Stimulated activated CD4-positive, alpha-beta T cell treated with anti-CD3 and anti-CD28 coated beads, Interleukin-1b, Interleukin-23, amount 100 ng/mL, for 24 hours (primary cell): Measurements from ENCODE around the gene SEMA3G.

ENCODE experiments used
- DNase-seq, 4 experiments: peaks; one replicate each; pipeline ENCODE4 v3.0.0-alpha.2; 2020; ENCODE audit warnings: low read depth in 4 of 4, low spot score in 1 of 4

The SEMA3G gene

DNA sequence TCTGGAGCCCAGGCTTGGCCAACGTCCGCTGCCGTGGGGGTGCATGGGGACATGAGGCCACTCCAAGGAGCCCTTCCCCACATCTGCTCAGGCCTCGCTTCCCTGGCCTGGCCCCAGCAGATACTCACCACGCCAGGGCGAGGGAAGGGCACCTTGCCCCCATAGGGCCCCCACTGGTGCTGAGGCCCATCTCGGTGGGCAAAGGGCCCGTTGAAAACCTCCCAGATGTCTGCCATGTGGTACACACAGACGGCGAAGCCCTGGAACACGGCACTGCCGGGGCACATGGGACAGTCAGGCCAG is 4.7 kb downstream of the SEMA3G start:
- no peak for DNase-seq

DNA sequence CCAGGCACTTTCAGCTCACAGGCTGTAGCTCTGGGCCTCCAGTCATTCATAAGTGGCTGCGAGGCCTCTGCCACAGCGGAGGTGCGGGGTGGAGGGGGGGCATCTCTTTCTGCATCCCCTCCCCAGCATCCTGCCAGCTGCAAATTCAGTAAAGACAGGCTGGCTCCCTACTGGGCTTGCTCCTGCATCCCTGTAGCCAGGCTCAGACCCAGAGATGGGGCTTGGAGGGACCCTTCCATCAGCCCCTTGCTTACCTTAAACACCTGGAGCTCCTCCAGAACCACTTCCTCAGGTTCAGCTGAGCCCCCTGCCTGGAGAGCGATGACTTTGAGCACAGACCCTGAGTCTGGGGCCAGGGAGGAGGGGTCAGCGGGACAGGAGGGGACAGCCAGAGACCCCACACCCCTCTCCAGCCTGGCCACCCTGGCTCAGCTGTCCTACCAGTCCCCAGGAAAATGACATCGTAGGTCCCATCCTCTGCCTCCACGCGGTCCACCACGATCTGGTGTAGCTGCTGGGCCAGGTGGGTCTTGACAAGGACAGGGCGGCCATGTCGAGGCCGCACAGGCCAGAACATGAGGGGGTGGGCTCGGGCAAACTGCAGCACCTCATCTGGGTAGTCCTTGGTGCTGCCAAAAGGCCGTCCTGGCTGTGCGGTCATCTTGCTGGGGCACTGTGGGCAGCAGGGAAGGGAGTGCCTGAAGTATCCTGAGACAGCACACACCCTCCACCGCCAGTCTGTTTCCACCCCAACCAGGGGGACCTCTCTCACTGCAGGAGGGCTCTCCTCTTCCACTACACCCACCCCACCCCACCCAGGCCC is 5.3 kb downstream of the SEMA3G start:
- DNase-seq: no peak

DNA sequence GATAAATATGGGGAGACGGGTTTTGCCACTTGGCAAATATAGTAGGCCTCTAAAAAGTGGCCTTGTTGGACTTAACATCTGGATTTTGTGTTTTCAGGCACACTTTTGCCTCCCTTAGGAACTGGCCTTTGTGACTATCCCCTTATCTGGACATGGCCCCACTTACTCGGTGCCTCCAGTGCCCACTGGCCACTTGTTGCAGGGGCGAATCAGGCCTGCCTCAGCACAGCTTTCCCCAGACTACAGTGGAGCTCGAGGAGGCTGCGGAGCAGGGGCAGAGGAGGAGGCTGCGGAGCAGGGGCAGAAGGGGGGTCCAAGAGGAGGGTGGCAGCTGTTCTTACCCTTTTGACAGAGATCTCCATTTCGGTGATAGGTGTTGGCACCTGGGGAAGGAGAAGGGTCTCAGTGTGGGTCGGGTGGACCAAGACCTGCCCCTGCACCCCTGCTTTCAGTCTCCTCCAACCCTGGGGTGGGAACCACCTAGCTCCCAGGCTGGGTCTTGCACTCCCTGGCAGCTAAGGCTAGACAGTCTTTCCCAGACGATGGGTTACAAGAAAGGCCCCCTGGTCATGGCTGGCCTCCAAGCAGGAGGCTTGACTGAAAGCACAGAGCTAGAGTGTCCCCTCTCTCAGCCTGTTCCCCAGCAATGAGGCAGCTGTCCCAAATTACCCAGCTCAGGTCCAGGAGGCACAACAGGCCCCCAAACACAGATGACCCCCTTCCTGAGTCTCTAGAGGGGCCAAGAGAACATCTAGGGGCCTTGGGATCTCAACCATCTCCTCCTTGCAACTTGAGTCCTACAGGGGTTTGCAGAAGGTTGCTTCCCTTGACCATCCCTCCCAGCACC is 6.1 kb downstream of the SEMA3G start:
- DNase-seq: no peak

GRCh38 chr3:52438104-52438376 is 6.9 kb downstream of the SEMA3G start:
- DNase-seq: no peak

- no peak for DNase-seq
Observed at GRCh38 chr3:52437326-52438103, 7.4 kb downstream of the SEMA3G start.

- no peak for DNase-seq
Observed at GRCh38 chr3:52436500-52437149, 8.3 kb downstream of the SEMA3G start.

DNA sequence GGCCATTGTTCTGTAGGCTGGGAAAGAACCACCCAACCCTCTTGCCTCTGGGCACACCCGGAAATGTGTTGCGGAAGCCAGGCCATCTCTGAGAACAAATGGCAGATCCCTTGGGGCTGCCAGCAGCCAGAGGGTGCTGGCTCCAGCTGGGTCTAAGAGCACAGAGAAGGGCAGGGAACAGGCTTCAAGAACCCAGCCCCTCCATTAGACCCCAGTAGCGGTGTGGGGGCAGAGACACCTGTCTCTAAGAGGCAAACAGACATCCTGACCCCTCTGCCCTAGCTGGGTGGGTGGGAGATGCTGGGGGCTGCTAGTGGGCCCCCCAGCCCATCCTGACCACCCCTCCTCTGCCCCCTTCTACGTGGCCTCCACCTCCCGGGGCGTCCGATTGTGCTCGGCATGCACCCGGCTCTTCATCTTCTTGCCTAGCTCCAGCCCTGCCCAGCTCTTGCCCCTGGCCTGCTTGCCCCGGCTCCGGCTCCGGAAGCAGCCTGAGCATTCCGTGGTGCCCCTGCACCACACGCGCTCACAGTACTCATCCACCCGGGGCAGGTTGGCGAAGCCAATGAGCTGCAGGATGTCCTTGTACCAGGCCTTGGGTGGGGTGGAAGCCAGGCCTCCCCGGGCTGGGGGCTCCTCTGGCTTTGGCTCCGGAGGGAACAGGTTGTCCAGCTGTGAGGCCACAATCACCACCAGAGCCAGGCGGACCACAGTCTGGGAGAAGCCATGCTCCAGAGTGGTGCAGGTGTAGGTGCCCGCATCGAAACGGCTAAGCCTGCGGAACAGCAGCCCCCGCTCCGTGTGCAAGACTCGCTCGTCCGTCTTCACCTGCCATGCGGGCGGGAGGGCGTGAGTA is 9.4 kb downstream of the SEMA3G start:
- no peak for DNase-seq

GRCh38 chr3:52434491-52435115 is 10.3 kb downstream of the SEMA3G start:
- no peak for DNase-seq

DNA sequence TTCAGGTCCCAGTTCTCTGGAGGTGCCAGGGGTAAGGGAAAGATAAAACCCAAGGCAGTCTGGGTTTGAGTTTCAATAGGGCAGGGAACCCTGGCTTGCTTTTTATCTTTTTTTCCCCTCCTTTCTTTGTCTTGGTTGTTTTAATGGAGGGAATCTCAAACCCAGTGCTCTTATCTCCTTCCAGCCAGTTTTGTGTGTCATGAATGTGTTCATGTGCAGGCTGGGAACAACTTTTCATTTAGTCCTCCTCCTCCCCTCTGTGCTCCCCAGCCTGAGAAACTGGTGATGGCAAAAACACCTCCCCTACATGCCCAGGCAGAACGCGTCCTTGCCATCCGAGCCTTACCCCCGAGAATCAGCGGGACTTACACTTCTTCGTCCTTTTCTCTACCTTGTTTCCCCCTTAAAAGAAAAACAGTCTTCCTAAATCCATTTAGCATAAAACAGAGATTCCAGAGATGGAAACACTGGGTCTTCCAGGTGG is 10.9 kb downstream of the SEMA3G start:
- no peak for DNase-seq

DNA sequence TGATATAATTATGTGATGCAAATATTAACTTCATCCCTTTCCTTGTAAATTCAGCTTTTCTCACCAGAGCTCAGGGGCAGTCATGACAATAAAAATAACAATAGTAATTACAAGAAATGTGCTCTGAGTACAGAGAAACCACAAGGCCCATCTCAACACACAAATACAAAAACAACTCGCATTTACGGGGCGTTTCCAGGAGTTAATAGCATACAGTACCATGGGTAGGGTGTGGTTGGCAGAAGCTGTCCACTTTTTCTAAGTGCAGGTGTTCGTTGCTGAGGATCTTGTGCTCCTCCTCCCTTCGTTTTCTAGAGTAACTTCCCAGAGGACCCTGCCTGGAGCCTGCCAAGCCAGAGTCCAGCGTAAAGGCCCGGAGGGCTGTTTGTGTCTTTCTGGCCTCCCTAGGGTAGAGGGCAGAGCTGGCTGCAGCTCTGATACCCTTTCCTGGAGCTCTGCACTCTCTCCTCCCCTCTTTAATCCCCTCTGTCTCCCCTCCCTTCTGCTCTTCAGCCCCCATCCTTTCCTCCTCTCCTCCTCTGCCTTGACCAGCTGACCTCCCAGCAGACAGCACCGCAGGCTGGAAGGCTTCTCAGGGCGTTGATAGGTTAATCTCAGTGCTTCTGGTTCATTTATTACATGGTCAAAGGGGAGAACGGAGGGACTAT is 11.4 kb downstream of the SEMA3G start:
- DNase-seq: no peak

- DNase-seq: no peak
Observed at GRCh38 chr3:52432691-52433141, 12.2 kb downstream of the SEMA3G start.

GRCh38 chr3:52432225-52432624 is 12.7 kb downstream of the SEMA3G start:
- no peak for DNase-seq

- DNase-seq: no peak
Observed at GRCh38 chr3:52431459-52432223, 13.3 kb downstream of the SEMA3G start.

DNA sequence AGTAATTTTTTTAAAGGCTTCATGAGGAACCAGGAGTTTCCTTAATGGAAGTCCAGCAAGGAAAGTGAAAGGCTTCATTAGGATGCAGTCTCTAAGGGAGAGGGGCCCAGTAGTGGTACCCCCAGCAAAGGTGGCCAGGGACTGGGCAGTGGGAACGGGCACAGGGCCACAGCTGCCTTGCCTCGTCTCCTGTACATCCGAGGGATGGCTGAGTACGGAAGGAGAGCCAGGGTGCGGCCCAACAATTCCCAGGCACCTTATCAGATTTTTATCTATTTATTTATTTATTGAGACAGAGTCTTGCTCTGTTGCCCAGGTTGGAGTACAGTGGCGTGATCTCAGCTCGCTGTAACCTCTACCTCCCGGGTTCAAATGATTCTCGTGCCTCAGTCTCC is 14.5 kb downstream of the SEMA3G start:
- DNase-seq: no peak

DNA sequence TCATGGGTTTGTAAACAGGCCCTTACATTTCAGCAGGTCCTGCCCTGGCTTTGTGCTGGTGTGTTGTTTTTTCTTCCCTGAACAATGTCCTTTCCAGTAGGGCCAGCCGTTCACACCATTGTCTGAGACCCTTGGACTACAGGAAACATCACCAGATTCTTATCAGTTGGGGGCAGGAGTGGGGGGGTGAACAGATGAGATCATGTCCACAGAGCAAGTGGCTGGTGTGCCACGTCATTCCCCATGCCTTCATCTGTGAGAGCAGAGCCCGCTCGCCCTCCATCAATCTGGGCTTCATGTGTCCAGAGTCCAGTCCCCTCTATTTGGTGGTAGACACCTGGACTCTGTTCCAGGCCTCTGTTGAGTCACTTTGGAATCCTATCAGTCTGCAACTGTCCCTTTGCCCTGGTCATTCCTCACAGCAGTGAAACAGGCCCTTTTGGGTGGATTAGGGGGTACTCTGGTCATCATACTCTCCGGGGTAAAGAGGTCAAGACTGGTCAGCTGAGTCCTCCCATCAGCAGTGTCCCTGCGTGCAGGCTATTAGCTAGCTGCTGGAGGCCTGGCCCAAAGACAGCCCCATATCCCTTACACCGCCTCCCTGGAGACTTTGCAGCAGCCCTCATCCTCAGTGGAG is 15.0 kb downstream of the SEMA3G start:
- DNase-seq: no peak

GRCh38 chr3:52429031-52429430 is 15.9 kb downstream of the SEMA3G start:
- DNase-seq: no peak

GRCh38 chr3:52428151-52429005 is 16.5 kb downstream of the SEMA3G start:
- no peak for DNase-seq
